ENCODE measurements around the gene IRF4. TPM values are rescaled to one million over a fixed set of nuclear protein-coding genes. Genes with fewer than 3 reads are reported as not detected.

Gene IRF4
- total RNA-seq, 1 experiment from 2014 or later, result not detected

- Mint-ChIP-seq H3K9me3 (ENCODE audit: low read depth, unreplicated experiment) (no peaks in the 10 kb centered on the region), H3K36me3 (ENCODE audit: insufficient read depth, unreplicated experiment) (no peaks in the 10 kb centered on the region), H3K27ac (ENCODE audit: unreplicated experiment) (no peak overlapping the region), H3K4me3 (ENCODE audit: low read depth, unreplicated experiment) (no peak overlapping the region), H3K27me3 (ENCODE audit: unreplicated experiment) (no peaks in the 10 kb centered on the region), H3K4me1 (ENCODE audit: low read depth, unreplicated experiment) (peaks cover 13% of the 10 kb centered on the region)
- no TSS peak for BruUV-seq (replicated peaks)
- CTCF ChIA-PET, result no interaction called here
- TF ChIP-seq, protein P1, sequence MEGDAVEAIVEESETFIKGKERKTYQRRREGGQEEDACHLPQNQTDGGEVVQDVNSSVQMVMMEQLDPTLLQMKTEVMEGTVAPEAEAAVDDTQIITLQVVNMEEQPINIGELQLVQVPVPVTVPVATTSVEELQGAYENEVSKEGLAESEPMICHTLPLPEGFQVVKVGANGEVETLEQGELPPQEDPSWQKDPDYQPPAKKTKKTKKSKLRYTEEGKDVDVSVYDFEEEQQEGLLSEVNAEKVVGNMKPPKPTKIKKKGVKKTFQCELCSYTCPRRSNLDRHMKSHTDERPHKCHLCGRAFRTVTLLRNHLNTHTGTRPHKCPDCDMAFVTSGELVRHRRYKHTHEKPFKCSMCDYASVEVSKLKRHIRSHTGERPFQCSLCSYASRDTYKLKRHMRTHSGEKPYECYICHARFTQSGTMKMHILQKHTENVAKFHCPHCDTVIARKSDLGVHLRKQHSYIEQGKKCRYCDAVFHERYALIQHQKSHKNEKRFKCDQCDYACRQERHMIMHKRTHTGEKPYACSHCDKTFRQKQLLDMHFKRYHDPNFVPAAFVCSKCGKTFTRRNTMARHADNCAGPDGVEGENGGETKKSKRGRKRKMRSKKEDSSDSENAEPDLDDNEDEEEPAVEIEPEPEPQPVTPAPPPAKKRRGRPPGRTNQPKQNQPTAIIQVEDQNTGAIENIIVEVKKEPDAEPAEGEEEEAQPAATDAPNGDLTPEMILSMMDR (IDR thresholded peaks at IDR 0.05; ENCODE audit: unreplicated experiment), result no peak
- DNase-seq, result no peak
- intact Hi-C loops (cut with micrococcal nuclease; ENCODE audit: unreplicated experiment), result no loop called here
These were observed 36.6 kb downstream of the IRF4 start for GRCh38 chr6:428047-428603.

DNA sequence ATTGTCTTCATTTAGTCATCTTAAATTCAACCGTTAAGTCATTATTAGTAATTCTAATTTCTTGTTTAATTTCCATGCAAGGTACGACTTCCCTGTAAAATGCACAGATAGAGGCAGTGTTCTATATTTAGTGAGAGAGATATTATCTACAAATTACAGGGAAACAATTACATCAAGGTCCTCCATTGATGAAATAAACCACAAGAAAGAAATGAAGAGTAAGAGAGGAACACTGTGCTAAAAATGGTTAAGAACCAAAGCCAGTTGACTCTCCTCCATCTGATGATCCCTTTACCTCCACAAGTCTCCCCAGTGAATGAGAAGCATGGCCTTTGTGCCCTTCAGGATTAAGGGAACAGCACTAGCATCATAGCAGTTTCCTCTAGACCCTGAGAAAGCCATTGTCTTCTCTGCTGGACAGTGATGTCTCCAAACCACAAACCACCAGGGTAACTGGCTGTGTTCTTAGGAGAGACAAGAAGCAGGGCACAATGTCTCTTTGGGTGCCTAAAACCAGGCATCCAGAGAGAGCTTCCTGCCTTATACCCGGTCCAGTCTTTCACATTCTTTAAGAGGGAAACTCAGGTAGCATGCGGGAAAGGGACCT, 38.1 kb downstream of the IRF4 start:
- H3K27ac Mint-ChIP-seq (ENCODE audit: unreplicated experiment), result no peak overlapping the region
- H3K4me3 Mint-ChIP-seq (ENCODE audit: low read depth, unreplicated experiment), result no peak overlapping the region
- TF ChIP-seq, protein P1 (IDR thresholded peaks at IDR 0.05; ENCODE audit: unreplicated experiment), result no peak
- H3K27me3 Mint-ChIP-seq (ENCODE audit: unreplicated experiment), result no peaks in the 10 kb centered on the region
- peaks cover 13% of the 10 kb centered on the region for H3K4me1 Mint-ChIP-seq (ENCODE audit: low read depth, unreplicated experiment)
- DNase-seq, result no peak
- intact Hi-C loops (cut with micrococcal nuclease; ENCODE audit: unreplicated experiment), result no loop called here
- CTCF ChIA-PET, result no interaction called here
- no TSS peak for BruUV-seq (replicated peaks)
- no peaks in the 10 kb centered on the region for H3K9me3 Mint-ChIP-seq (ENCODE audit: low read depth, unreplicated experiment)
- H3K36me3 Mint-ChIP-seq (ENCODE audit: insufficient read depth, unreplicated experiment), result no peaks in the 10 kb centered on the region

DNA sequence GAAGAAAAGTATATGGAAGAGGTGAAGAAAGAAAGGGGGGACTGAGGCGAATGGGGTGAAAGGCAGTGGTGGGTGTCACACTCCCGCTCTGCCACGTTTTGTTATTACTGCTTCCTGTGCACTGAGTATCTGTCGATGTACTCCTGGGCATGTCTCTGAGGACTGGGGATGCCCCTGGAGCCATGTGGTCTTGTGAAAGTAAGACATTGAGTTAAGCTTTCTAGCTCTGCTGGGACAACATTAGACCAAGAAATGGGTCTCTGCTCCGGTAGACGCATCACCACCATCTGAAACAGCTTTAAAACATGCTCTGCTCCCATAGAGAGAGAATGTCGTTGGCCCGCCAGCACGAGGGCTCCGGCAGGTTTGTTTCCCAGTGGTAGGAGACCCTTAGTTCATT, 40.0 kb downstream of the IRF4 start:
- CTCF ChIA-PET, result interaction anchor here (0.5 to 1.0 kb wide), 3 partner anchors 8 to 280 kb away, joined by 3 to 9 read pairs (median 5); no protein-coding TSS in a partner anchor
- no peak overlapping the region for H3K4me3 Mint-ChIP-seq (ENCODE audit: low read depth, unreplicated experiment)
- no TSS peak for BruUV-seq (replicated peaks)
- no peaks in the 10 kb centered on the region for H3K36me3 Mint-ChIP-seq (ENCODE audit: insufficient read depth, unreplicated experiment)
- no peaks in the 10 kb centered on the region for H3K9me3 Mint-ChIP-seq (ENCODE audit: low read depth, unreplicated experiment)
- no peak overlapping the region for H3K27ac Mint-ChIP-seq (ENCODE audit: unreplicated experiment)
- intact Hi-C loops (cut with micrococcal nuclease; ENCODE audit: unreplicated experiment), result no loop called here
- no peak for DNase-seq
- H3K27me3 Mint-ChIP-seq (ENCODE audit: unreplicated experiment), result no peaks in the 10 kb centered on the region
- H3K4me1 Mint-ChIP-seq (ENCODE audit: low read depth, unreplicated experiment), result peaks cover 13% of the 10 kb centered on the region
- TF ChIP-seq, protein P1 (IDR thresholded peaks at IDR 0.05; ENCODE audit: unreplicated experiment), result no peak

GRCh38 chr6:431986-432385, 40.4 kb downstream of the IRF4 start:
- Mint-ChIP-seq H3K27me3 (ENCODE audit: unreplicated experiment) (no peaks in the 10 kb centered on the region), H3K4me1 (ENCODE audit: low read depth, unreplicated experiment) (peaks cover 13% of the 10 kb centered on the region), H3K27ac (ENCODE audit: unreplicated experiment) (no peak overlapping the region), H3K4me3 (ENCODE audit: low read depth, unreplicated experiment) (no peak overlapping the region), H3K9me3 (ENCODE audit: low read depth, unreplicated experiment) (no peaks in the 10 kb centered on the region), H3K36me3 (ENCODE audit: insufficient read depth, unreplicated experiment) (no peaks in the 10 kb centered on the region)
- CTCF ChIA-PET, result interaction anchor here (0.6 to 1.0 kb wide), 2 partner anchors 9 to 18 kb away, joined by 5 to 9 read pairs; no protein-coding TSS in a partner anchor
- peak; percentile 51 for DNase-seq
- no TSS peak for BruUV-seq (replicated peaks)
- TF ChIP-seq, protein P1 (IDR thresholded peaks at IDR 0.05; ENCODE audit: unreplicated experiment), result no peak
- intact Hi-C loops (cut with micrococcal nuclease; ENCODE audit: unreplicated experiment), result no loop called here

All from Calu3 (cell line).